ENCODE data around the gene AARSD1. TPM values are rescaled to one million over a fixed set of nuclear protein-coding genes. Genes with fewer than 3 reads are reported as not detected.
A peak's percentile ranks its signal among the peaks of the same experiment; 100 is the strongest.
"Not testable (repeated sequence)": the region's sequence is repeated elsewhere in the genome, so short reads cannot be mapped to it uniquely, and the experiment has no call there.

Gene AARSD1
- total RNA-seq, 1 donor from 2014 or later = 22.2 TPM

DNA sequence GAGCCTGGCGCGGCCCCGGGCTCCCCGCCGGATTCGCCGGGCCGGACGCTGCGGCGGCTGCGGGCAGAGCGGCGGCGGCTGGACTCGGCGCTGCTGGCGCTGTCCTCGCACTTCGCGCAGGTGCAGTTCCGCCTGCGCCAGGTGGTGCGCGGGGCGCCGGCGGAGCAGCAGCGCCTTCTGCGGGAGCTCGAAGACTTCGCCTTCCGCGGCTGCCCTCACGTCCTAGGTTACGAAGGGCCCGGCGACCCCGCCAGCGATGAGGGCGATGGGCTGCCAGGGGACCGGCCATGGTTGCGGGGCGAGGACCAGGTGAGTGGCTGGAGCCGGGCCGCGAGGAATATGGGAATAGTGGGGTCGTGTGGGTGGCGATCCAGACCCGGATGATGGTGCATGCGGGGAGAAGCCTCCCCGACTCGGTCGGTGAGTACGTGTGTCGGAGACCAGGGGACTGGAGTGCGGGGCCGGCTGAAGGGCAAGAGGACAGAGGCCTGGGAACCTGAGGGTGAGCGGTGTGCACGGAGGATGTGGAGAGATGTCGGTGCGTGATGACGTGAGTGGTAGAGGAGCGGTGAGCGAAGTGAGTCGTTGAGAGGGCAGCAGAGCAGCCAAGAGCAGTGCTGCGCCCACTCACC, 16.6 kb upstream of the AARSD1 start:
- DNase-seq (ENCODE audit: low read depth, low spot score) = no peak

DNA sequence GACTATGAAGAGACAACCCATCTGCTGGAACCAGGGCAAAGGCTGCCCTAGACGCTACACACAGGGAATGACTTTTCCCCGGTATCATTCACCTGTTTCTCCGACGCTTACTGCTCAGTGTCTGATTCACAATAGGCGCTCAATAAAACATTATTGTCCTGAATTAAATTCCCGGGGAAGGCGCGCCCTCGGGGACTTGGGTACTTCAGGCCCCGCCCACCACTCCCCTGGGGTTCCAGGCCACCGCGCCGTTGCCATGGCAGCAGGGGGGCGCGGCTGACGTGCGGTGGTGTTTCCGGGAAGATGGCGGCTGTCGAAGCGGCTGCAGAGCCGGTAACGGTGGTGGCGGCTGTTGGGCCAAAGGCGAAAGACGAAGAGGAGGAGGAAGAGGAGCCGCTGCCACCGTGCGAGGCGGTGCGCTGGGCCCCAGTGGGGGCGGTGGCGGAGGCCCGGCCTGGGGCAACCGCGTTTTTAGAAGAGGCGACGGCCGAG, 16.1 kb upstream of the AARSD1 start, which contains the start of gene RUNDC1:
RUNDC1 (plus strand) TSS at position 292 of the 492 bp plus-strand sequence; CDS start at position 304, 12 bp downstream.
- DNase-seq (ENCODE audit: low read depth, low spot score) = peak; percentile 39

DNA sequence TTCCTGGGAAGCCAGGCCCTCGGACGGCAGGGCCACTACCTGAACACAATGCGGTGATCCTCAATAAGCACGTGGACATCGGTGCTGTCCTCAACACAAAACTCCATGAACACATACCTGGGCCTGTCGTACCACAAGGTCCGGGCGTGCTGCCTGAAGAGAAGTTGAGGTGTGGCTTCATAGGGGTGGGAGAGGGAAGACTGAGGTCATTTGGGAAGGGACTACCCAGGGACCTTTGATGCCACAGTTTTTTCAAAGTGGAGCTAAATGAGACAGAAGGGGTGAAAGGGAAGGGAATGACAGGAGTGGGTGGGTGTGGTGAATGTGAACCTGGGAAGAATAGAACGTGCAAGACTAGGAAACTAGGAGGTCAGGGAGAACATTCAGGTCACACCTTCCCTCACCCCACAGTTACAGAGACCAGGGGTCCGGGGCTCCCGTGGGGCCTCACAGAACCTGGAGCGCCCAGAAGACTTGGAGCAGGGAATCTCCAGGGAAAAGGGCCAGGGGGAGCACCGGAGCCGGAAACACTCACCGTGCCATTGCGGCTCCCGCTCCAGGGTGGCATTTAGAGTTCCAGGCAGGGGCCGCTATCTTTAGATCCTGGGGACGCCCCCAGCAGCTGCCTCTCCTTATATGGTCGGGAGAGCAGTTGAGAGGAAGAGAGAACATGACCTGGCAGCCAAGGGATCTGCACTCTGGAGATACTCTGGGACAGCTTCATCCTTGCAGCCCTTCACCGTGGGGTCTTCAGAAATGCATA, 15.4 kb upstream of the AARSD1 start, which contains the start of gene PTGES3L:
PTGES3L (minus strand) TSS at position 570 of the 763 bp plus-strand sequence; CDS start at position 543, 27 bp downstream.
- DNase-seq (ENCODE audit: low read depth, low spot score) = no peak

DNA sequence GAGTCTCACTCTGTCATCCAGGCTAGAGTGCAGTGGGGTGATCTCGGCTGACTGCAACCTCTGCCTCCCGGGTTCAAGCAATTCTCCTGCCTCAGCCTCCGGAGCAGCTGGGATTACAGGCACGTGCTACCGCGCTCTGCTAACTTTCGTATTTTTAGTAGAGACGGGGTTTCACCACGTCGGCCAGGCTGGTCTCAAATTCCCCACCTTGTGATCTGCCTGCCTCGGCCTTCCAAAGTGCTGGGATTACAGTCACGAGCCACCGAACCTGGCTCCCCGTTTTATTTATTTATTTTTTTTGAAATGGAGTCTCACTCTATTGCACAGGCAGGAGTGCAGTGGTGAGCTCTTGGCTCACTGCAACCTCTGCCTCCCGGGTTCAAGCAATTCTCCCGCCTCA, 11.4 kb upstream of the AARSD1 start:
- not testable (repeated sequence) for DNase-seq (ENCODE audit: low read depth, low spot score)

DNA sequence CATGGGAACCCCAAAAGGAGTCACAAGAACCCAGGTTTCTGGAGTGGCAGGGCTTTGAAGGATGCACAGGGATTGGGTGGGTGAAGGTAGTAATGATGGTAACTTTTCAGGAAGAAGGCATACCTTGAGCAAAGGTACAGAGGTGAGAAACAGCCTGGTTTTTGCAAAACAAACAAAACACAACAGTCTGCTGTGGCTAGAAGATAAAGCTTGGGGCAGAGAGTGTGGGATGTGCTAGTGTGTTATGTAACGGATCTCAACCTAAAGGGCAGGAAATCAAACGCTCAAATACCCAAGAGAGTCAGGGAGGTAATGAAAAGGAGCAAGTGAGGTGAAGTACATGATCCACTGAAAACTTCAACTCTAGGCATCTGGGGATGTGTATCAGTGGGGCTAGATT, 11.0 kb upstream of the AARSD1 start:
- no peak for DNase-seq (ENCODE audit: low read depth, low spot score)

DNA sequence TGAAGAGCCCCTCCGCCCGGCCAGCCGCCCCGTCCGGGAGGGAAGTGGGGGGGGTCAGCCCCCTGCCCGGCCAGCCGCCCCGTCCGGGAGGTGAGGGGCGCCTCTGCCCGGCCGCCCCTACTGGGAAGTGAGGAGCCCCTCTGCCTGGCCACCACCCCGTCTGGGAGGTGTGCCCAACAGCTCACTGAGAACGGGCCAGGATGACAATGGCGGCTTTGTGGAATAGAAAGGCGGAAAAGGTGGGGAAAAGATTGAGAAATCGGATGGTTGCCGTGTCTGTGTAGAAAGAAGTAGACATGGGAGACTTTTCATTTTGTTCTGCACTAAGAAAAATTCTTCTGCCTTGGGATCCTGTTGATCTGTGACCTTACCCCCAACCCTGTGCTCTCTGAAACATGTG, 9.1 kb upstream of the AARSD1 start:
- DNase-seq (ENCODE audit: low read depth, low spot score) = not testable (repeated sequence)

DNA sequence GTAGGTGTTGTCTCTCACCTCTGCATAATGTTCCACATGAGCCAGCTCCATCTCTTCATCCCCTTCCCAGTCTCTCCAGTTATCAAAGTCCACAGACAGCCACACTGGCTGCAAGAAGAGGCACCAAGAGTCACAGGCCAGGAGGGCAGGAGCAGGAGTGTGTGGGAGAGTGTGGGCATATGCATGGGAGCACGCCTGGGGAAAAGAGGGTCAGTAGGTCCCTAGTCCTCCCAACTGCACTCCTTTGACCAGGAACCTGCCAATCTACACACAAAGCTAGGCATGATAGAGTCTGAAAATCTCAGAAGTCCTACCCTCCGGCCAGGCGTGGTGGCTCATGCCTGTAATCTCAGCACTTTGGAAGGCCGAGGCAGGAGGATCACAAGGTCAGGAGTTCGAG, 7.3 kb upstream of the AARSD1 start:
- no peak for DNase-seq (ENCODE audit: low read depth, low spot score)

DNA sequence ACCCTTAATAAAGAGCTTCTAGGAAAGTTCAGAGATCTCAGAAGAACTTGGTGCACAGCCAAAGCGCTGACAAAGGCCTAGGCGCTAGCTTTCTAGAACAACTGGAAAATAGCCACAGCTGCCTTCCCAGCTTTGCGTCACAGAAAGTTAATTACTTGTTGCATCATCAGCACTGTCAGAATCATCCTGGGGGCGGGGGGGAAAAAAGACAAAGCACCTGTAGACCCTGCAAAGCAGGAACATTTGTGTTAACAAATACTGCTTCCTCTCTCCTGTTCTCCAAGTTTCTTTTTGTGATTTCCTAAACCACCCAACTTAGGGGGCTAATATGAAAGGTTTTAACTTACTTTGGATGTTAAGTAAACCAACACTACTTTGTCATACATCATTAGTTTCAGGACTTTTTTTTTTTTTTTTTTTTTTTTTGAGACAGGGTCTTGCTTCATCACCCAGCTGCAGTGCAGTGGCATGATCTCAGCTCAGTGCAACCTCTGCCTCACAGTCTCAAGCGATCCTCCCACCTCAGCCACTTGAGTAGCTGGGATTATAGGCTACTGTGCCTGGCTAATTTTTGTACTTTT, 4.8 kb upstream of the AARSD1 start:
- no peak for DNase-seq (ENCODE audit: low read depth, low spot score)

DNA sequence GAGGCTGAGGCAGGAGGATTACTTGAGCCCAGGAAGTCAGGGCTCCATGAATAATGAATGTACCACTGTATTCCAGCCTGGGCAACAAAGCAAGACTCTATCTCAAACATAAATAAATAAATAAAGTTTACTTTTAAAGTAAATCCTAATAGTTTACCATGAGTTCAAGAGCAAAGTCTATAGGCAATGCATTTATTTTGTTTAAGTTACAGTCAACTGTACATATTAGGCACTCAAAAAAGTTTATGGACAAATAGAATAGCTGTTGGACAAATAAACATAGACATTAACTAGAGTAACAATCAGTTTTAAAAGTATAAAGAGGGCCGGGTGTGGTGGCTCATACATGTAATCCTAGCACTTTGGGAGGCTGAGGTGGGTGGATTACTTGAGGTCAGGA, 3.7 kb upstream of the AARSD1 start:
- no peak for DNase-seq (ENCODE audit: low read depth, low spot score)

DNA sequence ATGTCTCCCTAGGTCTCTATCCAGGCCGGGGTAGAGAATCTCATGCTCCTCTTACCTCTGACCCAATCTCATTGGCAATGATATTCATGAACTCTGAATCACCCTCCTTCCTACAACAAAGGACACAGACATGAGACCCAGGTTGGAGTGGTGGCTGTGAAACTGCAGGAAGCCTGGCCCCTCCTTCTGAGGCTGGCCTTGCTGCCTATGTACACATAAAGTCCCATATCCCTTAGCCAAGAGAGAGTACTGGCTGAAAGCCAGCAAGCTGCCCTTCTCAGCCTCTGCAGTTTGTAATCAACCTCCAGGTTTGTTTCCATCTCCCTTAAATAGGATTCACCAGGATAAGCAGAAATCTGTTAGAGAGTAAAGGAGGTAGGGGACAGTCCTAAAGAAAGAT, 10.6 kb downstream of the AARSD1 start:
- no peak for DNase-seq (ENCODE audit: low read depth, low spot score)

DNA sequence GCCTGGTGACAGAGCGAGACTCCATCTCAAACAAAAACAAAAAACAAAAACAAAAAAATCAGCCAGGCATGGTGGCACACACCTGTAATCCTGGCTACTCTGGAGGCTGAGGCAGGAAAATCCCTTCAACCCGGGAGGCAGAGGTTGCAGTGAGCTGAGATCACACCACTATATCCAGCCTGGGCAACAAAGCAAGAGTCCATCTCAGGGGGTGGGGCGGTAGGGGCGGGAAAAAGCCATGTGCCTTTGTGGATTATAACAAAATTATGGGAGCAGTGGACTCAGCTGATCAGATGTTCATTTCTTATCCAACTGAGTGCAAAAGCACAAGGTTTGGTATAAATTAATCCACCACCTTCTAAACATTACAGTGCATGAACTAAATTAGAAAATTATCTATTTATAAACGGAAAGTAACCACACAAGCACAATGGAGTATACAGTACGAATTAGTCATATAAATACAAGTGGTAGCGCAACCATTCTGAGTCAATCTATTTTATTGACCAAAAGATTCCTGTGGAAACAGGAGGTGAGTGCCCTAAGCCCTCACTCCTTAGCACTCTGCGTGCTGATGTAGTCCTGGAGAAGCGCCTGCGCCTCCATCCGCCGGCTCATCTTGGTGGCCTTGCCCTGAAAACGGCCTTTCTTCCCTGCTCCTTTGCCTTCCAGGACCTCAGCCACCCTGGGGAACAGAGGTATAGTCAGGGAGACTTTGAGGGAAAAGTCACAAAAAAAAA, 14.0 kb downstream of the AARSD1 start:
- no peak for DNase-seq (ENCODE audit: low read depth, low spot score)

DNA sequence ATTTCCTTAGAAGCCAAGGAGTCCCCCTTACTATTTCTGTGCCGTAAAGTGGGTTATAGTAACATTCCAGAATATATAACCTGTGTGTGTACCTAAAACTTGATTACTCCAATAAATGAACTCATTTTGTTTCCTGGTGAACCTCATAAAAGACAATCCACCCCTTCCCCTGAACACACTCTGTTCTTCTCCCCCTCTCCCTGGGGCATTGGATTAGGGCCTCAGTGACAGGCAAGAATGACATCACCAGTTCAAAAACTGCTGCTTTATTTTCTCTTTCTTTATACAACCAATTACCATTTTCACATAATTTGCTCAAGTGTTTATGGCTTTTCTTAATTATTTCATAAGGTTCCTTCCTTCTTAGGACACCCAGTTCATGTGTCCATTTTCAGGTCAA, 17.4 kb downstream of the AARSD1 start:
- no peak for DNase-seq (ENCODE audit: low read depth, low spot score)

DNA sequence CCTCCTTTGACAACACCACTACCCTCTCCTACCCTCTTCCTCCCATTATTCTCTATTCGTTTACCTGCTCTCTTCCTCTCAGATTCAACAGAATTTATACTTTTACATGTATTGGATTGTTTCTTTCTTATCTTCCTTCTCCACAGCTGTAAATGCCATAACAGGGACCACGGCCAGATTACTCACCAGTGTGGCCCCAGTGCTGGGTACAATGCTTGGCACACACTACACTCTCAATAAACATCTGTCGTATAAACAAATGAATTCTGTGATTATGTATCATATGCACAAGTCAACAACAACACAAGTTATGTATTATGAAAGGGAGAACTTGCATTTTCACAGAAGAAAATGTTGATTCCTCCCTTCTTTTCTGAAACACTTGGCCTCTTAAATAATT, 20.0 kb downstream of the AARSD1 start:
- DNase-seq (ENCODE audit: low read depth, low spot score) = no peak

DNA sequence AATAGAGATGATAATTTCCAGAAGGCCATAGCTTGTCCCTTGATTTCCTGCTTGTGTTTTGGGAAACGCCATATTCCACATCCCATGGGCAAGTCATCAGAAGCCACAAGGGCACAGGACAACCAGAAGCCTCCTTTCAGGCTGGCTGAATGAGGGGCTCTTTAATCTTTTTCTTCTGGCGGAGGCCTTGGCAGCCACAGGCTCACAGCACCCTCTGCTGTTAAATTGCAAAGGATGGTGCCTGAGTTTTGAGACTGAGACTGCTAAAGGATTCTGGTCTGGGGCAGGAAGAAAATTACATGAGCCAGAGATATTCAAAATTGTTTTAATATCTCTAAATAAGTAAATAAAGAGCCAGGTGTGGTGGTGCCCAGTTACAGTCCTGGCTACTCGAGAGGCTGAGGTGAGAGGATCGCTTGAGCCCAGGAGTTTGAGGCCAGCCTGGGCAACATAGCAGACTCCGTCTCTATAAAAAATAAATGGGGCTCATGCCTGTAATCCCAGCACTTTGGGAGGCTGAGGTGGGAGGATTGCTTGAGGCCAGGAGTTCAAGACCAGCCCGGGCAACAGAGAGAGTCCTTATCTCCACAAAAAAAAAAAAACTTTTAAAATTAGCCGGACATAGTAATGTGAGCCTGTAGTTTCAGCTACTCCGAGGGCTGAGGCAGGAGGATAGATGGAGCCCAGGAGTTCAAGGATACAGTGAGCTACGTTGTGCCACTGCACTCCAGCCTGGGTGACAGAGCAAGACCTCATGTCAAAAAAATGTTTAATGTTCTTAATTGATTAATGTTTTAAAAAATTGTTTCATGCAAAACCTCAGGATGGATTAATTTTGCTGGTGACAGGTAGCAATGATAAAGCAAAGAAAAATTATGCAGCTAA, 26.3 kb downstream of the AARSD1 start:
- DNase-seq (ENCODE audit: low read depth, low spot score) = no peak

DNA sequence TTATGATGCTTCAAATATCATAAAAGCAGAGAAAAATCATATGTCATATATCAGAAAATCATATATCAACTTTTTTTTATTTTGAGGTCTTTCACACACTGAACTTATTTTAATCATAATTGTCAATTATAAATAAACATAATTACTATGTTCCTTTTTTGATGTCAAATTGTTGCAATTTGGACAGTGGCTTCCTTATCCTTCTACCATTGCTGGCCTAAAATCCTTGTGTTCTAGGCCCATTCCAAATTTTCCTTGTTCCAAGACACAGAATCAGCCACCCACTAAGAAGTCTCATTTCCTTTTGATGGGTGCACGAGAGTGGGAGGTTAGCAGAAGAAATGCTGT, 34.8 kb downstream of the AARSD1 start:
- no peak for DNase-seq (ENCODE audit: low read depth, low spot score)

DNA sequence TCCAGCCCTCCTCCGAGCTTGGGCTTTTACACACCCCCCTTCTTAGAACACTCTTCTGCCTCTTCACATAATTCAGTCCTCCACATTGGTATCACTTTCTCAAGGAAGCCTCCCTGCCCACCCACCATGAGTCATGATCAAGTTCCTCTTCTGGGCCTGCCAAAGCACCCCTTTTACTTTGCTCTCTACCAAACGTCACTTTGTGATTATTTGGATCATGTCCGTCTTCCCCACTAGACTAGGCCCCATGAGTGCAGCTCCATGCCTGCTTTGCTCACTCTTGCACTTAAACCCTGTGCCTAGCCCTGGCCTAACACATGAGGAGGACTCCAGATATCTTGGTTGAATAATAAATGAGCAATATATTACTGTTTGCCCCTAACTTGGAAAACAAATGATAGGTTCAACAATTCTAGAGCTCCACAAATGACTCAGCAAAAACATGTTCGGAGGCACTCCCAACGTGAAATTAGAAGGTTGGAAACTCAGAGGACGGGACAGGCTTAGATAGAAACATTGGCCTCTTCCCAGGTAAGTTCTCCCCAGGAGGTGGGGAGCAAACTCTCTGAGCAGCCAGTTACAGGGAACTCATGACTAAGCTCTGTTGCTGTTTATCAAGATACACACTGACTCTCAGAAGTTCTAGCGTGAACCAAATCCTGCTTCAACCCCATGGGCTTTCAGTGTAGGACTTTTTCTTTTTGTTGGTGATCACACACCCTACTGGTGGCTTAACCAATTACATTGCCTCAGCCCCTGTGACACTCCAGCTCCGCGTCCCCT, 35.3 kb downstream of the AARSD1 start:
- DNase-seq (ENCODE audit: low read depth, low spot score) = peak; percentile 64

DNA sequence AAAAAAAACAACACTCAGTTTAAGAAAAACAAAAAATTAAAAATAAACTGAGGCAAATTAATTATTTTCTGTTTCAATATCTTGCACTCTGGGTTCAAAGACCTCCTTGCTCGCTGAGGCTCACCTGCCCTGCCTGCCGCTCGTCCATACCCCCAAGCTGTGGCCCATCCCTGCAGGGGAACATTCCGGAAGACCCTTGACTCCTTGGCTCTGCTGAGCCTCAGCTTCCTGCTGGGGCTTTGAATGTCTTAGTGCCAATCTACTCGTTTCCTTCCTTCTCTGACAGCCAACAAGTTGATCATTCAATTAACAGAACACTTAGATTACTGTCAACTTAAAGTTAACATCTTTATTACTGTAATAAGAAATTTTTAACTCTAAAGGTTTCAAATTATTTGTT, 39.4 kb downstream of the AARSD1 start:
- no peak for DNase-seq (ENCODE audit: low read depth, low spot score)

DNA sequence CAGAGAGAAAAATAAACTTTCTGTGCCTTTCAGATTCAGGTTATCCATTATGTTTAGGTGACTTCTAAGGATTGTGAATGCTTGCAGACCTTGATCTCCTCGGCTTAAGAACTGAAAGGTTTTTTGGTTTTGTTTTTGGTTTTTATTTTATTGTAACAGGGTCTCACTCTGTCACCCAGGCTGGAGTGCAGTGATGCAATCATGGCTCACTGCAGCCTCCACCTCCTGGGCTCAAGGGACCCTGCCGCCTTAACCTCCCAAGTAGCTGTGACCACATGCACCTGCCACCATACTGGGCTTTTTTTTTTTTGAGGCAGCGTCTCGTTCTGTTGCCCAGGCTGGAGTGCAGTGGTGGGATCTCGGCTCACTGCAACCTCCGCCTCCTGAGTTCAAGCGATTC, 40.8 kb downstream of the AARSD1 start:
- DNase-seq (ENCODE audit: low read depth, low spot score) = not testable (repeated sequence)

DNA sequence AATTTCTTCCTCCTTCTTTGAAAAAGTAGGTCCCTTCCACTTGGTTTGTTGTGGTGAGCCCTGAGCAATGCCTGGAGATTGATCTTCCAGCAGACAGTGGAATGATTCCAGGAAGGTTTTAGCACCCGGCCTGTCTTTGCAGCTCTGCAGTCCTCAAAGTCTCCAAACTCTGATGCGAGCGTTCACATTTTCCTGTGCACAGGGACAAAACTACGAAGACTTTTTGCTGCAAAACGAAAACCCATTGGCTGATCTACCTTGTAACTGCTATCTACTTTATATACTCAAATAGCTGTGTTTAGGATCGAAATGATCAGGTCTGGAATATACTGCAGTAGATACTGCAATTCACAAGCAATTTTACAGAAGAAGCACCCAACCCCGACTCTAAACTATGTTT, 42.0 kb downstream of the AARSD1 start:
- no peak for DNase-seq (ENCODE audit: low read depth, low spot score)

DNA sequence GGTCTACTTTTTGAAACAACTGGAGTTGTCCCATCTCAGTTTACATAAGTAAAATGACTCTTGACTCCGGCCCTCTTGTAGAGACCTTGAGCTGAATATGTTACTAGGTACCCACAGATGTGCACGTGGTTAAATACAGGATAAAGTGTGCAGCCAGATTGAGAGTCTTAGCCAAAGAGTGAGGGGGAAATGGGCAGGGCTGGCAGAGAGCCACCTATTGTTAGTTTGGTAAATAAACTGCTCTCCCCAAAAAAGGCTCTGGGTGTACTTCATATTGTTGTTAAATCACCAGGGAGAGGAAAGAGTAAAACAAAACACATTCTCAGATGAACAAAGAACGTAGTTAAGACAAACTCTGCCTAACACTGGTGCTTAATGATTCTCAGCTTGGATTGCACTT, 43.3 kb downstream of the AARSD1 start:
- peak; percentile 79 for DNase-seq (ENCODE audit: low read depth, low spot score)

Data from pulmonary artery endothelial cell (primary cell).